Measurements from ENCODE around the gene FOSL1. TPM values are rescaled to one million over a fixed set of nuclear protein-coding genes. Genes with fewer than 3 reads are reported as not detected.

Gene FOSL1
- polyA plus RNA-seq, 1 donor (not counting 4 experiments of a cell fraction or from before 2014, with no cell fraction given): 21.8 TPM

- TF ChIP-seq CTCF (optimal IDR thresholded peaks at IDR 0.05 in 1 of 3, IDR thresholded peaks at IDR 0.05 in 1 of 3, conservative IDR thresholded peaks at IDR 0.05 in 1 of 3; ENCODE audit: extremely low read depth in 1 of 3, insufficient read depth in 2 of 3, low read length in 3 of 3): no peak
- TF ChIP-seq EZH2 (IDR thresholded peaks at IDR 0.05; ENCODE audit: low read length): no peak
- Histone ChIP-seq H2AFZ (ENCODE audit: control insufficient read depth, low read length) (no peak overlapping the region), H3K9me3 (ENCODE audit: control insufficient read depth, low read depth, low read length) (no peaks in the 10 kb centered on the region), H3K9me1 (ENCODE audit: control insufficient read depth, extremely low read depth, insufficient read depth, low read length) (no peaks in the 10 kb centered on the region), H4K20me1 (ENCODE audit: control insufficient read depth, extremely low read depth, insufficient read depth, low read length) (no peaks in the 10 kb centered on the region), H3K9ac (ENCODE audit: control insufficient read depth, extremely low read depth, insufficient read depth, low read length) (no peak overlapping the region), H3K4me2 (ENCODE audit: control insufficient read depth, extremely low read depth, insufficient read depth, low read depth, low read length) (no peak overlapping the region), H3K27me3 (ENCODE audit: control insufficient read depth, extremely low read depth, insufficient read depth, low read length) (no peaks in the 10 kb centered on the region), H3K4me3 (ENCODE audit: control insufficient read depth in 2 of 3, extremely low read depth in 1 of 3, insufficient read depth in 2 of 3, low read depth in 1 of 3, low read length in 3 of 3) (no peak overlapping the region), H3K27ac (ENCODE audit: control insufficient read depth, insufficient read depth, low read length) (no peak overlapping the region), H3K4me1 (ENCODE audit: control insufficient read depth, extremely low read depth, insufficient read depth, low read length) (no peaks in the 10 kb centered on the region), H3K36me3 (ENCODE audit: control insufficient read depth in 2 of 2, extremely low read depth in 1 of 2, insufficient read depth in 2 of 2, low read length in 2 of 2) (peaks cover 32 to 41% of the 10 kb centered on the region in 2 experiments), H3K79me2 (ENCODE audit: control insufficient read depth, insufficient read depth, low read length) (peaks cover 11% of the 10 kb centered on the region)
- dilution Hi-C loops (cut with MboI; ENCODE audit: extremely low pct_ligation_motif_present, low sequenced_read_pairs): no loop called here
- DNase-seq (ENCODE audit: low read depth, low spot score) (no peak), FAIRE-seq (no peak)
These were observed 32.7 kb downstream of the FOSL1 start for GRCh38 chr11:65867284-65868071.

- Histone ChIP-seq H3K27me3 (ENCODE audit: control insufficient read depth, extremely low read depth, insufficient read depth, low read length) (no peaks in the 10 kb centered on the region), H3K4me2 (ENCODE audit: control insufficient read depth, extremely low read depth, insufficient read depth, low read depth, low read length) (no peak overlapping the region), H3K9ac (ENCODE audit: control insufficient read depth, extremely low read depth, insufficient read depth, low read length) (no peak overlapping the region), H3K9me3 (ENCODE audit: control insufficient read depth, low read depth, low read length) (no peaks in the 10 kb centered on the region), H3K4me3 (ENCODE audit: control insufficient read depth in 2 of 3, extremely low read depth in 1 of 3, insufficient read depth in 2 of 3, low read depth in 1 of 3, low read length in 3 of 3) (no peak overlapping the region), H3K36me3 (ENCODE audit: control insufficient read depth in 2 of 2, extremely low read depth in 1 of 2, insufficient read depth in 2 of 2, low read length in 2 of 2) (peaks cover 34 to 49% of the 10 kb centered on the region in 2 experiments), H3K79me2 (ENCODE audit: control insufficient read depth, insufficient read depth, low read length) (peaks cover 18% of the 10 kb centered on the region), H2AFZ (ENCODE audit: control insufficient read depth, low read length) (no peak overlapping the region), H3K4me1 (ENCODE audit: control insufficient read depth, extremely low read depth, insufficient read depth, low read length) (peaks cover 5% of the 10 kb centered on the region), H3K9me1 (ENCODE audit: control insufficient read depth, extremely low read depth, insufficient read depth, low read length) (no peaks in the 10 kb centered on the region), H3K27ac (ENCODE audit: control insufficient read depth, insufficient read depth, low read length) (no peak overlapping the region), H4K20me1 (ENCODE audit: control insufficient read depth, extremely low read depth, insufficient read depth, low read length) (no peaks in the 10 kb centered on the region)
- DNase-seq (ENCODE audit: low read depth, low spot score): no peak
- no peak for FAIRE-seq
- TF ChIP-seq CTCF (optimal IDR thresholded peaks at IDR 0.05 in 1 of 3, IDR thresholded peaks at IDR 0.05 in 1 of 3, conservative IDR thresholded peaks at IDR 0.05 in 1 of 3; ENCODE audit: extremely low read depth in 1 of 3, insufficient read depth in 2 of 3, low read length in 3 of 3): no peak
- TF ChIP-seq EZH2 (IDR thresholded peaks at IDR 0.05; ENCODE audit: low read length): no peak
- dilution Hi-C loops (cut with MboI; ENCODE audit: extremely low pct_ligation_motif_present, low sequenced_read_pairs): no loop called here
These were observed 33.5 kb downstream of the FOSL1 start for GRCh38 chr11:65866509-65867283.

Data from keratinocyte (primary cell).